GM19372 (cell line): ENCODE measurements around the gene KLHL18.
"Not testable (repeated sequence)": the region's sequence is repeated elsewhere in the genome, so short reads cannot be mapped to it uniquely, and the experiment has no call there.

Experiments used
- ATAC-seq: cut with Tn5 transposase; IDR thresholded peaks from one replicate; pipeline ENCODE4 v1.9.1; 2021; ENCODE audit warnings: mild to moderate bottlenecking, low read depth, moderate library complexity; ENCODE audit not compliant: unreplicated experiment

KLHL18 gene

GRCh38 chr3:47270526-47270925 lies 12.2 kb upstream of the KLHL18 start:
- ATAC-seq = no peak

- ATAC-seq = no peak
Measured at GRCh38 chr3:47273564-47273963, 9.2 kb upstream of the KLHL18 start.

GRCh38 chr3:47274652-47275051 lies 8.1 kb upstream of the KLHL18 start:
- ATAC-seq = no peak

GRCh38 chr3:47276558-47276957 lies 6.2 kb upstream of the KLHL18 start:
- no peak for ATAC-seq

- no peak for ATAC-seq
Measured at GRCh38 chr3:47280519-47280918, 2.2 kb upstream of the KLHL18 start.

GRCh38 chr3:47283193-47283537 lies 421 bp downstream of the KLHL18 start:
- ATAC-seq = no peak

GRCh38 chr3:47283591-47284364 lies 1.0 kb downstream of the KLHL18 start:
- ATAC-seq = no peak

GRCh38 chr3:47288966-47289910 lies 6.5 kb downstream of the KLHL18 start:
- ATAC-seq = no peak

GRCh38 chr3:47291158-47291753 lies 8.5 kb downstream of the KLHL18 start:
- ATAC-seq = no peak

- ATAC-seq = not testable (repeated sequence)
Measured at GRCh38 chr3:47291754-47292420, 9.1 kb downstream of the KLHL18 start.

GRCh38 chr3:47293822-47294221 lies 11.1 kb downstream of the KLHL18 start:
- no peak for ATAC-seq

- no peak for ATAC-seq
Measured at GRCh38 chr3:47294392-47294791, 11.6 kb downstream of the KLHL18 start.

GRCh38 chr3:47295322-47295721 lies 12.6 kb downstream of the KLHL18 start:
- no peak for ATAC-seq

GRCh38 chr3:47295976-47296375 lies 13.2 kb downstream of the KLHL18 start:
- ATAC-seq = no peak

GRCh38 chr3:47296562-47297302 lies 14.0 kb downstream of the KLHL18 start:
- no peak for ATAC-seq

GRCh38 chr3:47298439-47298838 lies 15.7 kb downstream of the KLHL18 start:
- ATAC-seq = no peak

- ATAC-seq = no peak
Measured at GRCh38 chr3:47299381-47300318, 16.9 kb downstream of the KLHL18 start.

GRCh38 chr3:47301456-47301855 lies 18.7 kb downstream of the KLHL18 start:
- ATAC-seq = no peak

GRCh38 chr3:47306022-47306421 lies 23.3 kb downstream of the KLHL18 start:
- ATAC-seq = no peak
